Stimulated activated CD4-positive, alpha-beta T cell treated with anti-CD3 and anti-CD28 coated beads, Interleukin-15, amount 100 ng/mL, for 24 hours (primary cell): Measurements from ENCODE around the gene TMEM37.

ENCODE experiments used
- DNase-seq: peaks from one replicate; pipeline ENCODE4 v3.0.0-alpha.2; 2020

Gene TMEM37

GRCh38 chr2:119419065-119419464, 12.6 kb upstream of the TMEM37 start:
- no peak for DNase-seq

GRCh38 chr2:119419803-119420508, 11.7 kb upstream of the TMEM37 start:
- no peak for DNase-seq

- DNase-seq: no peak
Observed at GRCh38 chr2:119421304-119421703, 10.3 kb upstream of the TMEM37 start.

GRCh38 chr2:119421741-119422140, 9.9 kb upstream of the TMEM37 start:
- no peak for DNase-seq

GRCh38 chr2:119422360-119423107, 9.1 kb upstream of the TMEM37 start:
- no peak for DNase-seq

- DNase-seq: no peak
Observed at GRCh38 chr2:119423108-119423444, 8.6 kb upstream of the TMEM37 start.

GRCh38 chr2:119423811-119424210, 7.8 kb upstream of the TMEM37 start:
- no peak for DNase-seq

- no peak for DNase-seq
Observed at GRCh38 chr2:119424284-119425118, 7.2 kb upstream of the TMEM37 start.

- DNase-seq: no peak
Observed at GRCh38 chr2:119425119-119425405, 6.6 kb upstream of the TMEM37 start.

- DNase-seq: no peak
Observed at GRCh38 chr2:119425620-119426395, 5.8 kb upstream of the TMEM37 start.

- no peak for DNase-seq
Observed at GRCh38 chr2:119426396-119426675, 5.3 kb upstream of the TMEM37 start.

- no peak for DNase-seq
Observed at GRCh38 chr2:119426801-119427395, 4.8 kb upstream of the TMEM37 start.

GRCh38 chr2:119427756-119428155, 3.9 kb upstream of the TMEM37 start:
- DNase-seq: no peak

- DNase-seq: no peak
Observed at GRCh38 chr2:119428488-119429224, 3.0 kb upstream of the TMEM37 start.

- DNase-seq: no peak
Observed at GRCh38 chr2:119429225-119429981, 2.3 kb upstream of the TMEM37 start.

GRCh38 chr2:119430023-119430498, 1.6 kb upstream of the TMEM37 start:
- no peak for DNase-seq

GRCh38 chr2:119431976-119432850, 559 bp downstream of the TMEM37 start:
- DNase-seq: no peak

- no peak for DNase-seq
Observed at GRCh38 chr2:119432851-119433522, 1.3 kb downstream of the TMEM37 start.

GRCh38 chr2:119433636-119434327, 2.1 kb downstream of the TMEM37 start:
- DNase-seq: no peak
